Measurements from ENCODE around the gene MDH2. TPM values are rescaled to one million over a fixed set of nuclear protein-coding genes. Genes with fewer than 3 reads are reported as not detected.

The MDH2 gene
- total and polyA plus RNA-seq, 2 of the 8 experiments (the other 6 are each of a cell fraction or from before 2014, with no cell fraction given) = 203 to 254 TPM

DNA sequence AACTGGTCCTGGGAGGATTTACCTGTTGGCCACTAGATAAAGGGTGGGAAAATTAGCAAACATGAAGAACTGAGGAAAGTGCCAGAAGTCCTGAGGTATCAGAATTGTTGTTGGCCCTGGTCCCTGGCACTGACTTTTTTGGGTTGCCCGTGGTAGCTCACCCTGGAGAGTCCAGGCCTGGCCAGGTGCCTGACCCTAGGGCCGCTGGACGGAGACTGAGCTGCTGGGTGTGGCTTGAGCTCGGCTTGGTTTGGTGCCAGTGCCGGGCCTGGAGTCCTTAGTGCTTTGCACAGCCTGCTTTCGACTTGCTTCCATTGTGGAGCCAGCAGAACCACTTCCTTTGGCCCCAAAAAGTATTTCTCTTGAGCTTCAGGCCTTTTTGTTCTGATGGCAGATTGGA, 12.9 kb downstream of the MDH2 start:
- Histone ChIP-seq H2BK12ac (ENCODE audit: low read depth, low read length) (no peak overlapping the region), H3K36me3 (ENCODE audit: control insufficient read depth in 2 of 4, insufficient read depth in 4 of 4, low read length in 3 of 4) (peaks cover 50 to 89% (median 85%) of the 10 kb centered on the region in 4 experiments), H2BK20ac (ENCODE audit: low read length) (no peak overlapping the region), H3K79me1 (ENCODE audit: low read depth, low read length) (no peaks in the 10 kb centered on the region; the same call in 1 of the 2 replicates), H4K8ac (ENCODE audit: extremely low read depth, insufficient read depth, low read length) (no peak overlapping the region), H3K79me2 (ENCODE audit: control insufficient read depth in 1 of 2, insufficient read depth in 2 of 2, low read length in 2 of 2) (peaks cover 0 to 6% of the 10 kb centered on the region in 2 experiments; a peak in 2 of 4 replicates), H3K27me3 (replicated peaks in 1 of 4; ENCODE audit: control insufficient read depth in 3 of 4, extremely low read depth in 1 of 4, insufficient read depth in 3 of 4, low read length in 3 of 4) (no peaks in the 10 kb centered on the region), H2AFZ (ENCODE audit: low read length) (no peak overlapping the region), H3K4me3 (ENCODE audit: extremely low read depth in 1 of 4, insufficient read depth in 2 of 4, low read depth in 3 of 4, low read length in 4 of 4) (no peak overlapping the region), H3K23me2 (ENCODE audit: low read depth, low read length) (no peaks in the 10 kb centered on the region), H3K9ac (replicated peaks in 1 of 4; ENCODE audit: extremely low read depth in 1 of 4, low read depth in 3 of 4, low read length in 3 of 4) (no peak overlapping the region), H3K27ac (ENCODE audit: low read depth, low read length) (no peak overlapping the region), H4K91ac (replicated peaks; ENCODE audit: insufficient read length, low read length) (no peak overlapping the region), H3K18ac (ENCODE audit: extremely low read depth, low read length) (no peak overlapping the region), H2AK5ac (ENCODE audit: low read depth, low read length) (no peak overlapping the region), H4K5ac (ENCODE audit: insufficient read length, low read depth, low read length) (no peak overlapping the region), H3K4me2 (ENCODE audit: insufficient read depth in 1 of 2, low read depth in 2 of 2, low read length in 2 of 2) (no peak overlapping the region), H2BK120ac (replicated peaks; ENCODE audit: low read depth, low read length) (no peak overlapping the region), H4K20me1 (replicated peaks in 1 of 2; ENCODE audit: control insufficient read depth in 1 of 2, insufficient read depth in 2 of 2, low read length in 2 of 2) (peaks cover 0 to 11% of the 10 kb centered on the region in 2 experiments), H2BK15ac (ENCODE audit: low read length) (no peak overlapping the region), H3K4me1 (replicated peaks in 1 of 4; ENCODE audit: control insufficient read depth in 3 of 4, insufficient read depth in 4 of 4, low read length in 3 of 4) (no peaks in the 10 kb centered on the region), H2BK5ac (ENCODE audit: low read depth, low read length) (no peak overlapping the region), H3K9me3 (ENCODE audit: insufficient read depth in 2 of 2, low read depth in 1 of 2, low read length in 1 of 2) (no peaks in the 10 kb centered on the region), H3K23ac (ENCODE audit: insufficient read length) (no peak overlapping the region), H3K4ac (replicated peaks; ENCODE audit: insufficient read length, low read depth, low read length) (no peak overlapping the region), H3K14ac (ENCODE audit: insufficient read length) (no peak overlapping the region), H3K56ac (replicated peaks; ENCODE audit: insufficient read length, low read depth, low read length) (no peak overlapping the region)
- WGBS, 2 experiments (ENCODE audit: extremely low coverage in 1 of 2, insufficient coverage in 1 of 2, insufficient read length in 1 of 2, insufficient replicate concordance in 2 of 2, low coverage in 1 of 2, low lambda C conversion rate in 2 of 2, missing lambda C conversion rate in 1 of 2) = 90% methylated on average over 6 of the region's 6 CpGs; no CpG with 5 or more reads in 1 of the 2 experiments
- FAIRE-seq (no peak), DNase-seq (ENCODE audit: low read depth in 1 of 2, low spot score in 2 of 2) (no peak)
- ChIA-PET POLR2A (ENCODE audit: partially characterized antibody) (interaction anchor here (0.7 to 15.6 kb wide), 4 partner anchors 7 to 104 kb away, joined by 3 to 127 read pairs (median 12); partner anchors contain the start of genes MDH2 and STYXL1), CTCF (ENCODE audit: partially characterized antibody) (interaction anchor here (1.9 kb wide), 1 partner anchor 12 kb away, joined by 7 read pairs; no protein-coding TSS in a partner anchor)
- no peak for TF ChIP-seq HDAC6 (IDR thresholded peaks at IDR 0.05; ENCODE audit: low read depth, low read length)
- no peak for TF ChIP-seq TAF7 (optimal IDR thresholded peaks at IDR 0.05; ENCODE audit: borderline replicate concordance, low read depth, low read length)
- TF ChIP-seq JUND (IDR thresholded peaks at IDR 0.05; ENCODE audit: low read length) = no peak
- TF ChIP-seq CBX5 (IDR thresholded peaks at IDR 0.05; ENCODE audit: low read depth, low read length) = no peak
- no peak for TF ChIP-seq EGR1 (IDR thresholded peaks at IDR 0.05; ENCODE audit: borderline replicate concordance, low read depth, low read length)
- no peak for TF ChIP-seq CEBPB (IDR thresholded peaks at IDR 0.05; ENCODE audit: low read depth, low read length)
- TF ChIP-seq NRF1 (IDR thresholded peaks at IDR 0.05; ENCODE audit: low read depth, low read length) = no peak
- no peak for TF ChIP-seq RNF2 (IDR thresholded peaks at IDR 0.05; ENCODE audit: borderline replicate concordance, low read depth, low read length, missing control alignments, poor library complexity, severe bottlenecking)
- no peak for TF ChIP-seq RFX5 (IDR thresholded peaks at IDR 0.05; ENCODE audit: borderline replicate concordance, low read depth, low read length)
- no peak for TF ChIP-seq CREB1 (IDR thresholded peaks at IDR 0.05)
- no peak for TF ChIP-seq BACH1 (IDR thresholded peaks at IDR 0.05; ENCODE audit: low read length)
- no peak for TF ChIP-seq SIX5 (IDR thresholded peaks at IDR 0.05; ENCODE audit: low read depth, low read length)
- TF ChIP-seq MAFK (IDR thresholded peaks at IDR 0.05; ENCODE audit: low read depth, low read length) = no peak
- TF ChIP-seq YY1 (IDR thresholded peaks at IDR 0.05; ENCODE audit: low read depth, low read length) = no peak
- TF ChIP-seq GABPA (IDR thresholded peaks at IDR 0.05; ENCODE audit: borderline replicate concordance, insufficient read depth, low read length) = no peak
